ENCODE data around the gene TM7SF3. TPM values are rescaled to one million over a fixed set of nuclear protein-coding genes. Genes with fewer than 3 reads are reported as not detected.

The TM7SF3 gene
- total RNA-seq, 2 experiments from 2014 or later = 39.1 to 42.8 TPM

GRCh38 chr12:27013611-27014084 is 536 bp downstream of the TM7SF3 start:
- no peak for DNase-seq

GRCh38 chr12:27012982-27013255 is 1.3 kb downstream of the TM7SF3 start:
- Mint-ChIP-seq H3K4me1 (ENCODE audit: low read depth) (peaks cover 53% of the 10 kb centered on the region), H3K9me3 (no peaks in the 10 kb centered on the region), H3K27ac (no peak overlapping the region), H3K36me3 (ENCODE audit: low read depth) (peaks cover 6% of the 10 kb centered on the region), H3K27me3 (ENCODE audit: low read depth) (no peaks in the 10 kb centered on the region), H3K4me3 (peak overlapping the region; percentile 91)
- no peak for DNase-seq
- CTCF ChIA-PET = interaction anchor here (0.6 to 7.9 kb wide), 7 partner anchors 9 to 619 kb away, joined by 3 to 95 read pairs (median 4); no protein-coding TSS in a partner anchor
- intact Hi-C loops (cut with micrococcal nuclease) = loop anchor here (5.0 kb wide), 1 partner anchor 576 kb away; no protein-coding TSS in a partner anchor

More at GRCh38 chr12:27013611-27014084, 536 bp downstream of the TM7SF3 start:
- intact Hi-C loops (cut with micrococcal nuclease) = loop anchor here (1.0 to 5.0 kb wide), 14 partner anchors 9 to 899 kb away; partner anchors contain the start of genes BHLHE41, FGFR1OP2, ITPR2 and MED21
- CTCF ChIA-PET = interaction anchor here (0.8 to 7.9 kb wide), 10 partner anchors 9 to 291 kb away, joined by 3 to 95 read pairs (median 5); partner anchors contain the start of gene MED21
- peak overlapping the region; percentile 91 for H3K4me3 Mint-ChIP-seq
- peak overlapping the region; percentile 68 for H3K27ac Mint-ChIP-seq
- peaks cover 4% of the 10 kb centered on the region for H3K36me3 Mint-ChIP-seq (ENCODE audit: low read depth)
- no peaks in the 10 kb centered on the region for H3K27me3 Mint-ChIP-seq (ENCODE audit: low read depth)
- H3K9me3 Mint-ChIP-seq = no peaks in the 10 kb centered on the region
- peaks cover 45% of the 10 kb centered on the region for H3K4me1 Mint-ChIP-seq (ENCODE audit: low read depth)

- H3K27ac Mint-ChIP-seq = peak overlapping the region; percentile 8
These were observed 1.8 kb downstream of the TM7SF3 start for GRCh38 chr12:27012239-27012981.

GRCh38 chr12:27009881-27010301 is 4.3 kb downstream of the TM7SF3 start:
- H3K4me1 Mint-ChIP-seq (ENCODE audit: low read depth) = peaks cover 48% of the 10 kb centered on the region
- DNase-seq = no peak

More at GRCh38 chr12:27012239-27012981, 1.8 kb downstream of the TM7SF3 start:
- peaks cover 53% of the 10 kb centered on the region for H3K4me1 Mint-ChIP-seq (ENCODE audit: low read depth)
- H3K4me3 Mint-ChIP-seq = peak overlapping the region; percentile 91
- intact Hi-C loops (cut with micrococcal nuclease) = loop anchor here (5.0 kb wide), 1 partner anchor 575 kb away; no protein-coding TSS in a partner anchor
- H3K36me3 Mint-ChIP-seq (ENCODE audit: low read depth) = peaks cover 6% of the 10 kb centered on the region
- CTCF ChIA-PET = interaction anchor here (0.6 to 7.9 kb wide), 7 partner anchors 9 to 618 kb away, joined by 3 to 95 read pairs (median 6); no protein-coding TSS in a partner anchor
- H3K9me3 Mint-ChIP-seq = no peaks in the 10 kb centered on the region
- H3K27me3 Mint-ChIP-seq (ENCODE audit: low read depth) = no peaks in the 10 kb centered on the region
- no peak for DNase-seq

GRCh38 chr12:27008081-27008480 is 6.1 kb downstream of the TM7SF3 start:
- no peaks in the 10 kb centered on the region for H3K9me3 Mint-ChIP-seq
- DNase-seq = no peak
- intact Hi-C loops (cut with micrococcal nuclease) = loop anchor here (10.0 kb wide), 1 partner anchor 1053 kb away; the partner anchor contains the start of gene RASSF8
- H3K36me3 Mint-ChIP-seq (ENCODE audit: low read depth) = peaks cover 6% of the 10 kb centered on the region
- H3K27me3 Mint-ChIP-seq (ENCODE audit: low read depth) = no peaks in the 10 kb centered on the region
- H3K27ac Mint-ChIP-seq = no peak overlapping the region
- H3K4me3 Mint-ChIP-seq = no peak overlapping the region
- CTCF ChIA-PET = interaction anchor here (1.5 kb wide), 1 partner anchor 10 kb away, joined by 3 read pairs; no protein-coding TSS in a partner anchor
- peaks cover 40% of the 10 kb centered on the region for H3K4me1 Mint-ChIP-seq (ENCODE audit: low read depth)

More at GRCh38 chr12:27009881-27010301, 4.3 kb downstream of the TM7SF3 start:
- H3K4me3 Mint-ChIP-seq = no peak overlapping the region
- H3K9me3 Mint-ChIP-seq = no peaks in the 10 kb centered on the region
- H3K27ac Mint-ChIP-seq = no peak overlapping the region
- CTCF ChIA-PET = interaction anchor here (0.7 to 2.3 kb wide), 5 partner anchors 8 to 157 kb away, joined by 3 to 6 read pairs (median 3); no protein-coding TSS in a partner anchor
- H3K36me3 Mint-ChIP-seq (ENCODE audit: low read depth) = peaks cover 6% of the 10 kb centered on the region
- H3K27me3 Mint-ChIP-seq (ENCODE audit: low read depth) = no peaks in the 10 kb centered on the region
- intact Hi-C loops (cut with micrococcal nuclease) = loop anchor here (5.0 to 10.0 kb wide), 2 partner anchors 573 to 1055 kb away; partner anchors contain the start of gene RASSF8

GRCh38 chr12:27006797-27007467 is 7.3 kb downstream of the TM7SF3 start:
- DNase-seq = no peak
- intact Hi-C loops (cut with micrococcal nuclease) = loop anchor here (10.0 kb wide), 1 partner anchor 1052 kb away; the partner anchor contains the start of gene RASSF8
- Mint-ChIP-seq H3K36me3 (ENCODE audit: low read depth) (peaks cover 8% of the 10 kb centered on the region), H3K4me1 (ENCODE audit: low read depth) (peaks cover 32% of the 10 kb centered on the region), H3K4me3 (no peak overlapping the region), H3K27ac (no peak overlapping the region), H3K27me3 (ENCODE audit: low read depth) (no peaks in the 10 kb centered on the region), H3K9me3 (no peaks in the 10 kb centered on the region)
- CTCF ChIA-PET = interaction anchor here (1.1 kb wide), 1 partner anchor 10 kb away, joined by 4 read pairs; no protein-coding TSS in a partner anchor

- Mint-ChIP-seq H3K27me3 (ENCODE audit: low read depth) (no peaks in the 10 kb centered on the region), H3K4me3 (no peak overlapping the region), H3K27ac (no peak overlapping the region), H3K36me3 (ENCODE audit: low read depth) (peaks cover 11% of the 10 kb centered on the region), H3K4me1 (ENCODE audit: low read depth) (peaks cover 30% of the 10 kb centered on the region), H3K9me3 (no peaks in the 10 kb centered on the region)
- no peak for DNase-seq
- intact Hi-C loops (cut with micrococcal nuclease) = loop anchor here (10.0 kb wide), 1 partner anchor 1051 kb away; the partner anchor contains the start of gene RASSF8
- CTCF ChIA-PET = no interaction called here
These were observed 8.7 kb downstream of the TM7SF3 start for GRCh38 chr12:27005495-27005894.

- CTCF ChIA-PET = interaction anchor here (0.6 to 2.0 kb wide), 3 partner anchors 10 to 630 kb away, joined by 3 to 8 read pairs (median 3); partner anchors contain the start of gene TM7SF3
- Mint-ChIP-seq H3K27ac (no peak overlapping the region), H3K36me3 (ENCODE audit: low read depth) (peaks cover 13% of the 10 kb centered on the region), H3K4me3 (no peak overlapping the region), H3K4me1 (ENCODE audit: low read depth) (peaks cover 23% of the 10 kb centered on the region), H3K9me3 (no peaks in the 10 kb centered on the region), H3K27me3 (ENCODE audit: low read depth) (no peaks in the 10 kb centered on the region)
- intact Hi-C loops (cut with micrococcal nuclease) = loop anchor here (10.0 kb wide), 1 partner anchor 1049 kb away; the partner anchor contains the start of gene RASSF8
- DNase-seq = no peak
These were observed 10.5 kb downstream of the TM7SF3 start for GRCh38 chr12:27003421-27004381.

- no peak overlapping the region for H3K4me3 Mint-ChIP-seq
- peaks cover 15% of the 10 kb centered on the region for H3K4me1 Mint-ChIP-seq (ENCODE audit: low read depth)
- peaks cover 20% of the 10 kb centered on the region for H3K36me3 Mint-ChIP-seq (ENCODE audit: low read depth)
- no peaks in the 10 kb centered on the region for H3K27me3 Mint-ChIP-seq (ENCODE audit: low read depth)
- no peak overlapping the region for H3K27ac Mint-ChIP-seq
- no peak for DNase-seq
- intact Hi-C loops (cut with micrococcal nuclease) = loop anchor here (10.0 kb wide), 1 partner anchor 1047 kb away; the partner anchor contains the start of gene RASSF8
- CTCF ChIA-PET = interaction anchor here (1.9 to 2.7 kb wide), 2 partner anchors 9 to 13 kb away, joined by 6 to 7 read pairs; no protein-coding TSS in a partner anchor
- H3K9me3 Mint-ChIP-seq = no peaks in the 10 kb centered on the region
These were observed 12.0 kb downstream of the TM7SF3 start for GRCh38 chr12:27002141-27002540.

GRCh38 chr12:27001663-27002062 is 12.5 kb downstream of the TM7SF3 start:
- intact Hi-C loops (cut with micrococcal nuclease) = loop anchor here (10.0 kb wide), 1 partner anchor 1047 kb away; the partner anchor contains the start of gene RASSF8
- peaks cover 15% of the 10 kb centered on the region for H3K4me1 Mint-ChIP-seq (ENCODE audit: low read depth)
- no peak overlapping the region for H3K4me3 Mint-ChIP-seq
- no peak overlapping the region for H3K27ac Mint-ChIP-seq
- CTCF ChIA-PET = interaction anchor here (1.2 to 2.7 kb wide), 3 partner anchors 9 to 14 kb away, joined by 5 to 7 read pairs (median 6); partner anchors contain the start of gene TM7SF3
- no peaks in the 10 kb centered on the region for H3K9me3 Mint-ChIP-seq
- no peak for DNase-seq
- H3K27me3 Mint-ChIP-seq (ENCODE audit: low read depth) = no peaks in the 10 kb centered on the region
- peaks cover 20% of the 10 kb centered on the region for H3K36me3 Mint-ChIP-seq (ENCODE audit: low read depth)

- Mint-ChIP-seq H3K36me3 (ENCODE audit: low read depth) (peaks cover 20% of the 10 kb centered on the region), H3K9me3 (no peaks in the 10 kb centered on the region), H3K27ac (no peak overlapping the region), H3K27me3 (ENCODE audit: low read depth) (no peaks in the 10 kb centered on the region), H3K4me3 (no peak overlapping the region), H3K4me1 (ENCODE audit: low read depth) (peaks cover 15% of the 10 kb centered on the region)
- CTCF ChIA-PET = interaction anchor here (1.2 to 2.7 kb wide), 3 partner anchors 10 to 14 kb away, joined by 5 to 7 read pairs (median 6); partner anchors contain the start of gene TM7SF3
- no peak for DNase-seq
- intact Hi-C loops (cut with micrococcal nuclease) = loop anchor here (10.0 kb wide), 1 partner anchor 1046 kb away; the partner anchor contains the start of gene RASSF8
These were observed 13.2 kb downstream of the TM7SF3 start for GRCh38 chr12:27000961-27001360.
